Stomach (tissue), 4 donors: Measurements from ENCODE around the gene CAMSAP1.

Source experiments
- CTCF ChIP-seq, 7 experiments: fragments of 450-650 bp in 4 of 7; fragments of 200-600 bp in 3 of 7; sonication (generic) in 3 of 7; IDR thresholded peaks; one replicate each; pipeline ENCODE4 v1.5.1; 2016 to 2019; ENCODE audit warnings: antibody characterized with exemption in 7 of 7, control low read depth in 2 of 7, mild to moderate bottlenecking in 1 of 7
- POLR2A ChIP-seq, 4 donors: fragments of 450-650 bp; IDR thresholded peaks; one replicate each; pipeline ENCODE4 v1.6.1; 2016; ENCODE audit warnings: antibody characterized with exemption in 4 of 4, control low read depth in 2 of 4, mild to moderate bottlenecking in 1 of 4, moderate library complexity in 1 of 4
- POLR2AphosphoS5 ChIP-seq, 3 donors: sonication (generic); formaldehyde crosslinking; IDR thresholded peaks; one replicate each; pipeline ENCODE4 v1.6.1; 2016; ENCODE audit warnings: antibody characterized with exemption in 3 of 3

- TF ChIP-seq CTCF (IDR thresholded peaks at IDR 0.05) (no peak), POLR2AphosphoS5 (IDR thresholded peaks at IDR 0.05) (no peak), POLR2A (IDR thresholded peaks at IDR 0.05) (no peak)
Observed at GRCh38 chr9:135787776-135788575, 119.4 kb downstream of the CAMSAP1 start.
